Liver (tissue), 3 donors: ENCODE measurements around the gene SLC24A3.

Experiments
- CTCF ChIP-seq: fragments of 150-350 bp; IDR thresholded peaks from 2 replicates; pipeline ENCODE4 v1.5.1; 2017; ENCODE audit warnings: improper control_type of control experiment, low read depth, low read length; ENCODE audit not compliant: missing input control
- HNF4G ChIP-seq: IDR thresholded peaks from 2 replicates; pipeline ENCODE4 v1.6.1; 2016; ENCODE audit warnings: antibody characterized with exemption
- REST ChIP-seq: IDR thresholded peaks from 2 replicates; pipeline ENCODE4 v1.6.1; 2016; ENCODE audit warnings: antibody characterized with exemption, mild to moderate bottlenecking
- TF ChIP-seq, protein P1 (sequence below): IDR thresholded peaks from 2 replicates; pipeline ENCODE4 v1.6.1; 2016; ENCODE audit warnings: antibody characterized with exemption
- donor health status: healthy.
- donor health status: healthy.

GRCh38 chr20:19528286-19529030, 316.0 kb downstream of the SLC24A3 start:
- TF ChIP-seq, protein P1, sequence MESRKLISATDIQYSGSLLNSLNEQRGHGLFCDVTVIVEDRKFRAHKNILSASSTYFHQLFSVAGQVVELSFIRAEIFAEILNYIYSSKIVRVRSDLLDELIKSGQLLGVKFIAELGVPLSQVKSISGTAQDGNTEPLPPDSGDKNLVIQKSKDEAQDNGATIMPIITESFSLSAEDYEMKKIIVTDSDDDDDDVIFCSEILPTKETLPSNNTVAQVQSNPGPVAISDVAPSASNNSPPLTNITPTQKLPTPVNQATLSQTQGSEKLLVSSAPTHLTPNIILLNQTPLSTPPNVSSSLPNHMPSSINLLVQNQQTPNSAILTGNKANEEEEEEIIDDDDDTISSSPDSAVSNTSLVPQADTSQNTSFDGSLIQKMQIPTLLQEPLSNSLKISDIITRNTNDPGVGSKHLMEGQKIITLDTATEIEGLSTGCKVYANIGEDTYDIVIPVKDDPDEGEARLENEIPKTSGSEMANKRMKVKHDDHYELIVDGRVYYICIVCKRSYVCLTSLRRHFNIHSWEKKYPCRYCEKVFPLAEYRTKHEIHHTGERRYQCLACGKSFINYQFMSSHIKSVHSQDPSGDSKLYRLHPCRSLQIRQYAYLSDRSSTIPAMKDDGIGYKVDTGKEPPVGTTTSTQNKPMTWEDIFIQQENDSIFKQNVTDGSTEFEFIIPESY = no peak
- no peak for TF ChIP-seq HNF4G
- no peak for TF ChIP-seq REST
- no peak for TF ChIP-seq CTCF
